GM12878 (cell line): Measurements from ENCODE around the gene MYH9. TPM values are rescaled to one million over a fixed set of nuclear protein-coding genes. Genes with fewer than 3 reads are reported as not detected.

Experiments
- ATAC-seq: fragments of 200-7000 bp; cut with Tn5 transposase; 3 replicates; pipeline ENCODE4 v1.9.1; 2020; ENCODE audit warnings: mild to moderate bottlenecking, moderate library complexity
- BruUV-seq: library from RNA; stranded (reverse); fragments of 400-500 nt; replicated peaks from 2 replicates; lab custom pipeline; 2021; lab: Mats Ljungman, UMichigan
- CTCF ChIA-PET: fragments of 300-600 bp; sonication (Branson Sonifier 250); formaldehyde crosslinking; extraction: SDS; loops from one replicate; lab custom pipeline; 2021; ENCODE audit warnings: inconsistent platforms; lab: Yijun Ruan, JAX
- POLR2A ChIA-PET: fragments of 350-600 bp; formaldehyde crosslinking; extraction: SDS; loops from one replicate; lab custom pipeline; 2021; ENCODE audit warnings: inconsistent platforms; lab: Charles Lee
- RAD21 ChIA-PET: fragments of 300-600 bp; sonication (Branson Sonifier 250); formaldehyde crosslinking; loops from one replicate; lab custom pipeline; 2023; ENCODE audit warnings: antibody characterized with exemption; ENCODE audit not compliant: unreplicated experiment; lab: Charles Lee
- SMC1A ChIA-PET: fragments of 300-600 bp; sonication (Branson Sonifier 250); formaldehyde crosslinking; loops from one replicate; lab custom pipeline; 2023; ENCODE audit not compliant: unreplicated experiment, uncharacterized antibody; lab: Charles Lee
- DNase-seq: peaks from one replicate; pipeline ENCODE4 v3.0.0-alpha.2; 2011; ENCODE audit warnings: low read depth, low spot score
- FAIRE-seq: peaks from 3 replicates; lab custom pipeline; 2011; peaks lifted over from hg19 to GRCh38; lab: Jason Lieb, UNC
- H2AFZ ChIP-seq: 2 replicates; pipeline ENCODE4 v1.6.0; 2011; ENCODE audit warnings: low read depth, low read length, control low read depth; ENCODE audit not compliant: control insufficient read depth
- H3K27ac ChIP-seq: 2 replicates; pipeline ENCODE4 v1.5.1; 2011; ENCODE audit warnings: control low read depth; ENCODE audit not compliant: control insufficient read depth, insufficient read depth
- H3K27me3 ChIP-seq, 2 experiments: replicated peaks in 1 of 2; 2 replicates each; pipeline versions ENCODE4 v1.6.0 to v1.6.1; 2011; ENCODE audit warnings: low read length in 1 of 2; ENCODE audit not compliant: control insufficient read depth in 2 of 2, insufficient read depth in 2 of 2
- H3K36me3 ChIP-seq, 2 experiments: 2 replicates each; pipeline ENCODE4 v1.5.1; 2011; ENCODE audit warnings: low read length in 1 of 2; ENCODE audit not compliant: control insufficient read depth in 2 of 2, insufficient read depth in 2 of 2
- H3K4me1 ChIP-seq: 2 replicates; pipeline ENCODE4 v1.6.1; 2011; ENCODE audit warnings: mild to moderate bottlenecking, low read length, moderate library complexity, mixed read lengths; ENCODE audit not compliant: control insufficient read depth, insufficient read depth
- H3K4me2 ChIP-seq: 2 replicates; pipeline ENCODE4 v1.6.0; 2011; ENCODE audit warnings: control low read depth; ENCODE audit not compliant: control insufficient read depth, insufficient read depth
- H3K4me3 ChIP-seq: fragments of 200-600 bp; sonication (generic); 2 replicates; pipeline ENCODE4 v1.5.1; 2016
- H3K79me2 ChIP-seq: 2 replicates; pipeline ENCODE4 v1.6.0; 2011; ENCODE audit warnings: low read length; ENCODE audit not compliant: control insufficient read depth, insufficient read depth
- H3K9ac ChIP-seq: 2 replicates; pipeline ENCODE4 v1.8.0; 2011; ENCODE audit warnings: low read length, control low read depth, mixed read lengths; ENCODE audit not compliant: control insufficient read depth, insufficient read depth
- H3K9me3 ChIP-seq: replicated peaks from 3 replicates; pipeline ENCODE4 v1.5.1; 2011; ENCODE audit warnings: mild to moderate bottlenecking, low read length; ENCODE audit not compliant: control insufficient read depth, insufficient read depth
- H4K20me1 ChIP-seq: 2 replicates; pipeline ENCODE4 v1.6.0; 2011; ENCODE audit not compliant: control insufficient read depth, insufficient read depth
- CHD2 ChIP-seq: IDR thresholded peaks from 2 replicates; pipeline ENCODE4 v1.6.1; 2011; ENCODE audit warnings: low read depth, low read length, improper control_type of control experiment, borderline replicate concordance
- GABPA ChIP-seq: IDR thresholded peaks from 2 replicates; pipeline ENCODE4 v1.6.1; 2014; ENCODE audit warnings: antibody characterized with exemption, low read depth, mild to moderate bottlenecking, inconsistent platforms
- HDGF ChIP-seq: fragments of 450-650 bp; IDR thresholded peaks from 2 replicates; pipeline ENCODE4 v1.6.1; 2016; ENCODE audit warnings: antibody characterized with exemption
- MEF2A ChIP-seq: IDR thresholded peaks from 2 replicates; pipeline ENCODE4 v1.6.1; 2011; ENCODE audit warnings: low read depth, mild to moderate bottlenecking, low read length, moderate library complexity; ENCODE audit not compliant: insufficient read depth
- MTA2 ChIP-seq: fragments of 450-650 bp; IDR thresholded peaks from 2 replicates; pipeline ENCODE4 v1.6.1; 2016; ENCODE audit warnings: low read depth, mild to moderate bottlenecking, moderate library complexity
- NFIC ChIP-seq: IDR thresholded peaks from 2 replicates; pipeline ENCODE4 v1.6.1; 2012; ENCODE audit warnings: low read depth, mild to moderate bottlenecking, inconsistent platforms, low read length, moderate library complexity
- NFYB ChIP-seq: IDR thresholded peaks from 2 replicates; pipeline ENCODE4 v1.6.1; 2011; ENCODE audit warnings: low read depth, mild to moderate bottlenecking, low read length, improper control_type of control experiment, moderate library complexity; ENCODE audit not compliant: insufficient read depth
- POLR2AphosphoS2 ChIP-seq: IDR thresholded peaks from 2 replicates; pipeline ENCODE4 v1.6.1; 2011; ENCODE audit warnings: low read depth, mild to moderate bottlenecking, low read length, improper control_type of control experiment, moderate library complexity
- RAD51 ChIP-seq: fragments of 450-650 bp; IDR thresholded peaks from 2 replicates; pipeline ENCODE4 v1.6.1; 2016; ENCODE audit warnings: moderate library complexity, mild to moderate bottlenecking, inconsistent platforms
- SMAD1 ChIP-seq: fragments of 450-650 bp; IDR thresholded peaks from 2 replicates; pipeline ENCODE4 v1.6.1; 2018; ENCODE audit warnings: mild to moderate bottlenecking, low read depth; ENCODE audit not compliant: partially characterized antibody
- TCF12 ChIP-seq: IDR thresholded peaks from 2 replicates; pipeline ENCODE4 v1.6.1; 2011; ENCODE audit warnings: low read depth, mild to moderate bottlenecking, low read length
- TCF3 ChIP-seq: IDR thresholded peaks from 2 replicates; pipeline ENCODE4 v1.6.1; 2012; ENCODE audit warnings: low read depth, mild to moderate bottlenecking, low read length, borderline replicate concordance; ENCODE audit not compliant: insufficient read depth
- WGBS: methylation state at CpG from one replicate; pipeline ENCODE4 v1.1.6; 2016; ENCODE audit warnings: low lambda C conversion rate; ENCODE audit not compliant: insufficient replicate concordance, insufficient coverage; ENCODE audit errors: missing lambda C conversion rate; 5-methylcytosine and 5-hydroxymethylcytosine counted together
- in situ Hi-C: fragments of 300-500 bp; cut with MboI; formaldehyde crosslinking; loops from 9 replicates; pipeline ENCODE4 v1.14.3; 2018; ENCODE audit warnings: mixed read lengths
- intact Hi-C: fragments of 100-400 bp; cut with micrococcal nuclease; formaldehyde crosslinking; loops from one replicate; pipeline ENCODE4 v1.14.2; 2022; ENCODE audit not compliant: unreplicated experiment
- polyA plus RNA-seq, 11 experiments: library from polyadenylated mRNA; depleted of rRNA in 4 of 11; unstranded in 6 of 11; stranded (reverse) in 5 of 11; fragments of >200 nt; fragmentation: Nextera tagmentation in 4 of 11; fragmentation: Illumina TruSeq in 1 of 11; extraction: Ambion mirVana in 4 of 11; extraction: Trizol in 1 of 11; gene quantifications; 1 replicate in 1 of 11; 2 replicates in 10 of 11; pipeline versions ENCODE4 v1.2.1 to v1.2.3, GENCODE V29; 2011 to 2016; ENCODE audit warnings: inconsistent platforms in 2 of 11, missing spikeins in 2 of 11, low read depth in 1 of 11
- total RNA-seq, 4 experiments: library from RNA; depleted of rRNA in 3 of 4; stranded (reverse); fragments of >200 nt in 3 of 4; fragmentation: Illumina TruSeq in 1 of 4; extraction: Trizol in 1 of 4; gene quantifications; 2 replicates each; pipeline versions ENCODE4 v1.2.1 to v1.2.3, GENCODE V29; 2013 to 2021
- TF ChIP-seq, protein P1 (sequence below): IDR thresholded peaks from 2 replicates; pipeline ENCODE4 v1.6.1; 2012; ENCODE audit warnings: mild to moderate bottlenecking, low read depth, low read length
- TF ChIP-seq, protein P2 (sequence below): fragments of 450-650 bp; IDR thresholded peaks from 2 replicates; pipeline ENCODE4 v1.6.1; 2017; ENCODE audit warnings: mild to moderate bottlenecking, low read depth, inconsistent platforms; ENCODE audit not compliant: poor library complexity, severe bottlenecking
- TF ChIP-seq, protein P3 (sequence below): fragments of 450-650 bp; conservative IDR thresholded peaks from 2 replicates; pipeline ENCODE4 v1.6.1; 2017; ENCODE audit warnings: mild to moderate bottlenecking, moderate library complexity

Gene MYH9
- total and polyA plus RNA-seq, 10 of the 15 experiments (the other 5 are each of a cell fraction or from before 2014, with no cell fraction given): 5.1 to 525 (median 145) TPM

DNA sequence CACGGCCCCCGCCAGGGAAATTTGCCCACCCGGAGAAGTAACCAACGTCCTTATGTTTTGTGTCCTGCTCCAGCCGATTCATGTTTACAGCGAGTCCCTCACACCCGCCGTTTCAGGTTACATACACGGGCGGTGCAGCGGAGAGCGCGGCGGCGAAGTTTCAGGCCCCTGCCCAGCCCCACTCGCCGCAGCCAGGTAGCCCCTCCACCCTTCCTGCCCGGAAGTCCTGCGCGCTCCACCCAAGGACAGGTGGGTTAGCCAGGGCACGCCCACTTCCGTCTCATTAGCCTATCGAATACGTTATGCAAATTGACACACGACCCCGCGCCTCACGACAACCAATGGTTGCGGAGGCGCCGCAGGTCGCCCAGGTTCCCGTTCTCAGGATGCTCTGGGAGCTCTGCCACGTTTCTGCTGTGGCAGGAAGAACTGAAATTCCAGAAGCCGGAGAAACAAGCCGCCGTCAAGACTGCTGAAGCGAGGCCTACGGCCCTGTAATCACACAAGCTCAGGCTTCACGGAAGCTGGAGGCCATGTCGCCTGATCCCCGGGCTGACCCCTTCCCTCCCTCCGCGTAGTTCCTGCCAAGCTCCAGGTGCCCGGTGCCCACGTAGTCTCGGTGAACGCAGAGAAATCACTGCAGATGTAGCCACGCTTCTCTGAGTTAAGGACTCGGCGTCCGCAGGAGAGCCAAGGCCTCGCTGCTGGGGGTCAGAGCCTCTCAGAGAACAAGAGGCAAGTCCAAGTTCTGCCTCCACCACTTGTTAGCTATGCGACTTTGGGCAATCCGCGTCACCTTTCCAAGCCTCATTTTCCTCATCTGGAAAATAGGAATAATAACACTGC lies 22.4 kb upstream of the MYH9 start:
- peaks cover 11% of the 10 kb centered on the region for H3K4me1 ChIP-seq
- in situ Hi-C loops (no loop called here), intact Hi-C loops (no loop called here)
- peak overlapping the region; percentile 84 for H2AFZ ChIP-seq
- no peaks in the 10 kb centered on the region for H3K36me3 ChIP-seq
- peak overlapping the region; percentile 13; the same call in 1 of the 2 replicates for H3K27ac ChIP-seq
- no peak overlapping the region for H3K9ac ChIP-seq
- BruUV-seq: no TSS peak
- H3K27me3 ChIP-seq: no peaks in the 10 kb centered on the region
- no peaks in the 10 kb centered on the region for H3K9me3 ChIP-seq
- ChIA-PET SMC1A (no interaction called here), CTCF (interaction anchor here (0.9 kb wide), 1 partner anchor 46 kb away, joined by 3 read pairs; no protein-coding TSS in a partner anchor), POLR2A (no interaction called here), RAD21 (no interaction called here)
- 57% methylated on average over 49 of the region's 56 CpGs for WGBS
- no peaks in the 10 kb centered on the region for H4K20me1 ChIP-seq
- H3K4me2 ChIP-seq: peak overlapping the region; percentile 58
- H3K79me2 ChIP-seq: no peaks in the 10 kb centered on the region
- peak; percentile 84 for ATAC-seq
- H3K4me3 ChIP-seq: peak overlapping the region; percentile 37; the same call in 1 of the 2 replicates
- DNase-seq: no peak
- no peak for FAIRE-seq
- no peak for TF ChIP-seq MEF2A
- TF ChIP-seq, protein P1, sequence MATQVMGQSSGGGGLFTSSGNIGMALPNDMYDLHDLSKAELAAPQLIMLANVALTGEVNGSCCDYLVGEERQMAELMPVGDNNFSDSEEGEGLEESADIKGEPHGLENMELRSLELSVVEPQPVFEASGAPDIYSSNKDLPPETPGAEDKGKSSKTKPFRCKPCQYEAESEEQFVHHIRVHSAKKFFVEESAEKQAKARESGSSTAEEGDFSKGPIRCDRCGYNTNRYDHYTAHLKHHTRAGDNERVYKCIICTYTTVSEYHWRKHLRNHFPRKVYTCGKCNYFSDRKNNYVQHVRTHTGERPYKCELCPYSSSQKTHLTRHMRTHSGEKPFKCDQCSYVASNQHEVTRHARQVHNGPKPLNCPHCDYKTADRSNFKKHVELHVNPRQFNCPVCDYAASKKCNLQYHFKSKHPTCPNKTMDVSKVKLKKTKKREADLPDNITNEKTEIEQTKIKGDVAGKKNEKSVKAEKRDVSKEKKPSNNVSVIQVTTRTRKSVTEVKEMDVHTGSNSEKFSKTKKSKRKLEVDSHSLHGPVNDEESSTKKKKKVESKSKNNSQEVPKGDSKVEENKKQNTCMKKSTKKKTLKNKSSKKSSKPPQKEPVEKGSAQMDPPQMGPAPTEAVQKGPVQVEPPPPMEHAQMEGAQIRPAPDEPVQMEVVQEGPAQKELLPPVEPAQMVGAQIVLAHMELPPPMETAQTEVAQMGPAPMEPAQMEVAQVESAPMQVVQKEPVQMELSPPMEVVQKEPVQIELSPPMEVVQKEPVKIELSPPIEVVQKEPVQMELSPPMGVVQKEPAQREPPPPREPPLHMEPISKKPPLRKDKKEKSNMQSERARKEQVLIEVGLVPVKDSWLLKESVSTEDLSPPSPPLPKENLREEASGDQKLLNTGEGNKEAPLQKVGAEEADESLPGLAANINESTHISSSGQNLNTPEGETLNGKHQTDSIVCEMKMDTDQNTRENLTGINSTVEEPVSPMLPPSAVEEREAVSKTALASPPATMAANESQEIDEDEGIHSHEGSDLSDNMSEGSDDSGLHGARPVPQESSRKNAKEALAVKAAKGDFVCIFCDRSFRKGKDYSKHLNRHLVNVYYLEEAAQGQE: no peak
- TF ChIP-seq MTA2: no peak
- TF ChIP-seq TCF12: no peak
- no peak for TF ChIP-seq SMAD1
- no peak for TF ChIP-seq CHD2
- TF ChIP-seq, protein P2, sequence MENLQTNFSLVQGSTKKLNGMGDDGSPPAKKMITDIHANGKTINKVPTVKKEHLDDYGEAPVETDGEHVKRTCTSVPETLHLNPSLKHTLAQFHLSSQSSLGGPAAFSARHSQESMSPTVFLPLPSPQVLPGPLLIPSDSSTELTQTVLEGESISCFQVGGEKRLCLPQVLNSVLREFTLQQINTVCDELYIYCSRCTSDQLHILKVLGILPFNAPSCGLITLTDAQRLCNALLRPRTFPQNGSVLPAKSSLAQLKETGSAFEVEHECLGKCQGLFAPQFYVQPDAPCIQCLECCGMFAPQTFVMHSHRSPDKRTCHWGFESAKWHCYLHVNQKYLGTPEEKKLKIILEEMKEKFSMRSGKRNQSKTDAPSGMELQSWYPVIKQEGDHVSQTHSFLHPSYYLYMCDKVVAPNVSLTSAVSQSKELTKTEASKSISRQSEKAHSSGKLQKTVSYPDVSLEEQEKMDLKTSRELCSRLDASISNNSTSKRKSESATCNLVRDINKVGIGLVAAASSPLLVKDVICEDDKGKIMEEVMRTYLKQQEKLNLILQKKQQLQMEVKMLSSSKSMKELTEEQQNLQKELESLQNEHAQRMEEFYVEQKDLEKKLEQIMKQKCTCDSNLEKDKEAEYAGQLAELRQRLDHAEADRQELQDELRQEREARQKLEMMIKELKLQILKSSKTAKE: no peak
- TF ChIP-seq GABPA: 0 out of 2 replicates have a peak, but pooled peaks have one; percentile 28
- TF ChIP-seq, protein P3, sequence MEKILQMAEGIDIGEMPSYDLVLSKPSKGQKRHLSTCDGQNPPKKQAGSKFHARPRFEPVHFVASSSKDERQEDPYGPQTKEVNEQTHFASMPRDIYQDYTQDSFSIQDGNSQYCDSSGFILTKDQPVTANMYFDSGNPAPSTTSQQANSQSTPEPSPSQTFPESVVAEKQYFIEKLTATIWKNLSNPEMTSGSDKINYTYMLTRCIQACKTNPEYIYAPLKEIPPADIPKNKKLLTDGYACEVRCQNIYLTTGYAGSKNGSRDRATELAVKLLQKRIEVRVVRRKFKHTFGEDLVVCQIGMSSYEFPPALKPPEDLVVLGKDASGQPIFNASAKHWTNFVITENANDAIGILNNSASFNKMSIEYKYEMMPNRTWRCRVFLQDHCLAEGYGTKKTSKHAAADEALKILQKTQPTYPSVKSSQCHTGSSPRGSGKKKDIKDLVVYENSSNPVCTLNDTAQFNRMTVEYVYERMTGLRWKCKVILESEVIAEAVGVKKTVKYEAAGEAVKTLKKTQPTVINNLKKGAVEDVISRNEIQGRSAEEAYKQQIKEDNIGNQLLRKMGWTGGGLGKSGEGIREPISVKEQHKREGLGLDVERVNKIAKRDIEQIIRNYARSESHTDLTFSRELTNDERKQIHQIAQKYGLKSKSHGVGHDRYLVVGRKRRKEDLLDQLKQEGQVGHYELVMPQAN: no peak
- TF ChIP-seq TCF3: no peak
- no peak for TF ChIP-seq HDGF
- TF ChIP-seq RAD51: no peak
- TF ChIP-seq POLR2AphosphoS2: no peak
- TF ChIP-seq NFIC: no peak
- TF ChIP-seq NFYB: 0 out of 2 replicates have a peak, but pooled peaks have one; percentile 64
